ENCODE results near the gene HIVEP2.

The HIVEP2 gene

DNA sequence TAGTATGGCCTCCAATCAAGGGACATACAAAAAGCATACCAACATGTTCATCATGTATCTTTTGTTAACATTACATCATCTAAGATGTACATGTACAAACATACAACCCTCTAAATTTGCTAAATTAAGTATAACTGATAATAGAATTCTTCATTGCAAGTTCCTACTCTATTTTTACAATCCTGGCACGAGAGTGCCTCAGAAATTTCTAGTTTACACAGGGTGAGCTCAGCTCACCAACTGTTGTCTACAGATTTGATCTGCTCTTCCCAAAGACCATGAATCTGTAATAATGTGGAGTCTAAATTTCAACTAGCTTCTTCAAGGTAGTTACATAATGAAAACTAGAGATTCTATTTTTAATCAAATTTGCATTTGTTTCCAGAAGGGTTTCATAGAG lies 179.7 kb downstream of the HIVEP2 start:
- no peak for DNase-seq

DNA sequence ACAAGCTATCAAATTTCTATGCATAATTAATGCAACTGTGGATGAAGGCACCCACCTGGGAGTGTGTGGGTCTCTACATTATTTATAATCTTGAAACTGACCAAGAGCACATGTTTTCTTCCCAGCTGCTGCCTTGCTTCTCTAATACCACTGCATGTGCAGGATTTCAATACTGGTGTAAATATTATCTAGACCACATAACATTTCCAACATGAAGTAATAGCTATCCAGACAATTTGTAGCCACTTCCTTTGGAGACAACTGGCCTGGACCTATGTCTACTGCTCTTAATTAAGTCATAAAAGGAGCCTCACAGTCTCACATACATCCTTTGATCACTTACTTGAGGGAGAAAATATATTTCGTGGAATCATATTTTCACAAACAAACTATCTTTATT lies 180.7 kb downstream of the HIVEP2 start:
- no peak for DNase-seq

DNA sequence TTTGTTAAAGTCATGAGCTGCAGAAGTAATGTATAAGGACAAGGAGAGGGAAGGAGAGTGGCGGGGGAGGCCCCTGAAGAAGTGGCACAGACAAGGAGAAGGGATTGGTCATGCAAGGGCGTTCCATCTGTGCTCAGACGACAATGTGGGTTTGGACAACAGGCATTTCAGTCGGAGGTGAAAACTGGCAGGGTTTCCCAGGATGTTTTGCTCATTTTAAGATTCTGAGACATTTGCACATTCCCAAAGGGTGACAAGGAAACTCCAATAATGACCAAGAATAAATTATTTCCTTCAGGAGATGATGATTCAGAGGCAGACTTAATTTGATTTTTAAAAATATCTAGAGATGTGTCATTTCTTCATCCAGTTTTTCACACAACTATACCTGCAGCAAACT lies 181.8 kb downstream of the HIVEP2 start:
- no peak for DNase-seq

DNA sequence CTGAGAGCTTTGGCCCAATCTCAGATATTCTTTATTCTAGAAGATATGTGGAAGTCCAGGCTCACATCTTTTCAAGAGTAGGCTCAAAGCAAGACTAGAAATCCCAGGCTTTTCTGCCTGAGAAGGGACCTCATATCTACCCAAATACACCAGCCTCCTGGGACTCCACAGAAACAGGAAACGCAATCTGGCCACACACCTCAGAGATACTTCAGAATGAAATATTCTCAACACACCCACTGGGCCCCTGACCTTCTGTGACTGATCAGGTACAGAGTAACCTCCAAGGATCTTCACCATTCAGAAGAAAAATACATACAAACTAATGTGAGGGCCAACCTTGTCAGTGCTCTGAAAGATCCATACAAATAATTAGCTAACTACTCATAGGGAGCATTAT lies 183.2 kb downstream of the HIVEP2 start:
- no peak for DNase-seq

DNA sequence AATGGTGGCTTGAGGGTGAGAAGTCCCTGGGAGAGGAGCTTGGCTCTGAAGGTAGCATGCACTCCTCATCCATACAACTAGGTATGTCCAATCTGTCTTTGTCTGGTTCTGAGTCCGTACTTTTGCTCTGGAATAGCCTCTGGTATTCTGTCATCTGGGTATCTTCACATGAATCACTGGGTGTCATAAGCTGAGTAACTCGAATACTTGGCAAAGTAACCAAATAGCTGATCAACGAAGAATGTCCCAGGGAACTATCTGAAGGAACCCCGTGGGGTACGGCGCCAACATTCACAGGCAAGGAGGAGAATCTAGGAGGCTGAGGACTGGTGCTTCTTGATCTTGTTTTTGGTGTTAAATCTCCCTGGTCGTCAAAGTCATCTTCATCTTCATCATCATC lies 184.8 kb downstream of the HIVEP2 start:
- no peak for DNase-seq

DNA sequence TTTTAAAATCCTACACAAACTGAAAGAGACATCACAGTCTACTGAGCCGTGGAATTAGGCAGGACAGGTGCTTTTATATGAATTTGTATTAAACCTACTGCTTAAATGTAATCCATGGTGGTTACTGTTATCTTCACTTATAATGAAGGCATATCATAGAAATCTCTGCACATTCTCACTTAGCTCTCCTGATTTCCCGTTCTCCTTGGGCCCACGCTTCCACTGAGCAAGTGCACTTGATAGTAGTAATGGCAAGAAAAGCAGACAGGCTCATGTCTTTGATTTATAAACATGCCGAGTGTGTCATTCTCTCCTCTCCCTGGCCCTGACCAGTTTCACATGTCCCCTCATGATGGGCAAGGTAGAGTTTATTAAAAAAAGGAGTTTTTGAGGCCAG lies 186.3 kb downstream of the HIVEP2 start:
- DNase-seq = no peak

DNA sequence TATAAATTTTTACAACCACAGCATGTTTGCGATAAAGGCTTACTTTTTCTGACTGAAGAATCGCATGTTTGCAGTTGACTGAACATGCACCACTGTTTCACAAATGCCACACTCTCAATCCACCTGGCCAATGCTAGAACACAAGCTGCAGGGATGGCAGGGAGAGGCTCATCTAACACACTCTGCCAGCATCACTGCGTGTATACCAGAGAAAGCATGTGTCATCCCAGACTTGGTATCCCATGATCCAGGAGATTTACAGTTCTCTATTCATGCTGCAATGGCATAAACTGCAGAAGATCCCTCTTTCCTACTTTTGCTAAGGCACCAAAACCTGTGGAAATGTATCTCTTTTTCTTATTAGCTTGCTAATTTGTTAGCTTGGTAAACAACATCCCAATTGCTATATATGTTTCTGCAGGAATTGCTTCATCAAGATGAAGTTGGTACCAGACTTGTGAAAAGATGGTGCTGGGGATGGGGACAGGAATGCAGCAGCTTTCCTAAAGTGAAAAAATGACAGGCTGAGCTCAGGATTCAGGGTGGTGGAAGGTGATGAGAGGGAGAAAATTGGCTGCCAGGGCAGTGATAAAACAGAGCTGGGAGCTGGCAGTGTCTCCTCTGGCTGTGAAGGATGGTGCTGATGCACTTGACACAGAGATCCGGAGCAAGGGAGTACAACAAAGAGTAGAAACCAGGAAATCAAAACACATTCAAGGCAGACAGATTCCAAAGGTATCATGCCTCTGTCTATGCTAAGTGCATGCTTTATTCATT lies 186.9 kb downstream of the HIVEP2 start:
- no peak for DNase-seq

DNA sequence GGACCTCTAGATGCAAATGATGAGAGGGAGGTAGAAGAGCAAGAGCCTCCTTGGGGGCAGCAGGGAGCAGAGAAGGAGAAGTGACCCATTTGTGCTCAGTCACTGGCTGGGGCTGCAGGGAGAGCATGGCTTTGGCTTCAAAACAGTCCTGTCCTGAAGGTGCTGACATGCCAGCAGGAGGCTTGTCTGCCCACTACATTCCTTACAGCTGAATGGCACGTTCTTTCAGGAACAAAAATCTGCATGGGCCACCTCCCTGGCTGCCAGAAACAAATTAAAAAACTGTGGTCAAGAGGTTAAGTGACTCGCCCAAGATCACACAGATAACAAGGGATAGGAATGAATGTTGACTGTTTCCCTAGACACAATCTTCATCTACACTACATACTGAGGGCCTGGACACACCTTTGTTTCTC lies 188.8 kb downstream of the HIVEP2 start:
- DNase-seq = no peak

DNA sequence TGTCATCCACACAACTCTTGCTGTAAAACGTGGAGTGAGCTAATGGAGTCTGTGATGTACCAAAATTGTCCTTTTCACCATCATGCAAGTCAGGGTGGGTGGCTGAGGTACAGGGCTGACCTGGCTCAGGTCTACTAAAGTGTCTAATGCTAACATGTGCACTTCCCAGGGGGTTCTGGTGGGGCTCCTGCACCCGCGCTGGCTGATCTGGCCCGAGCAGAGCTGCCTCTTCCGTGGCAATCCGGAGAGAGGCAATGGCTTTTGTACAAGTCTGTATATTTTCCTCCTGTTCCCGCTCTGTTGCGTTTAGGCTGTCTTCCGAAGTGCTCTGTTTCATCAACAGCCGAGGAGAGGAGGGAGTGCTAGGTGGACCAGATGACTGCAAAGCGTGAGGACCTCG lies 191.8 kb downstream of the HIVEP2 start:
- DNase-seq = no peak

DNA sequence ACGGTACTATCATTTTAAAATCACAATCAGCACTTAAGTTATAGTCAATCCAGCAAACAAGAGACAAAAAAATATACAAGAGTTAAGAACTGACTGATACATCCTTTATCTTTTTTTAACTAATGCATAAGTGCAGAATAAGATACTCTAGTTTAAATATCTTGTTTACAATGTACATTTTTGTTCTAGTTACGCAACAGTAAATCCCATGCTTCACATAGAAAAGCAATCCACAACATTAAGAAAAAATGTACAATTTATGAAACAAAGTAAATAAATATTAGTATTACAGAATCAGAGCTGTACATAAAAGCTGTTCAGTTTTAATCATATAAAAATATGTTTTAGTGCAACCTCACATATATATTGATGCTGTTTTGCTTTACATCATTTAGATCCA lies 192.6 kb downstream of the HIVEP2 start:
- DNase-seq = no peak

DNA sequence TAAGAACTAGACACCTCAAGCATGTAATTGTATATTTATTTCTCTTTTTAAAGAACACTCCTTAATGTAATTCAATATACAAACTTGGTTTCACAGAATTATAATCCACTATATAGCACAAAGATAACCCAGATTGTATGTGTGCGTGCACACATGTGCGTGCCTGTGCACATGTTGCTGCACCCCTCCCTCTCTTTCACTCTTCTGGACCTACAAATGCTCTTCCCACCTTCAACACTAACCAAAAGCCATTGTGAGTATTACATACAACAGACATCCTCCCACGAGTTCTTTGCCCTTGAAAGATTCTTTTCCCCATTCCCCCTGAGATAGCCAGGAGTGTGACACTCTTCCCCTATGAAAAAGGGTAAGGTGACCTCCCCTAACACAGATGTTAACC lies 193.5 kb downstream of the HIVEP2 start:
- DNase-seq = no peak

DNA sequence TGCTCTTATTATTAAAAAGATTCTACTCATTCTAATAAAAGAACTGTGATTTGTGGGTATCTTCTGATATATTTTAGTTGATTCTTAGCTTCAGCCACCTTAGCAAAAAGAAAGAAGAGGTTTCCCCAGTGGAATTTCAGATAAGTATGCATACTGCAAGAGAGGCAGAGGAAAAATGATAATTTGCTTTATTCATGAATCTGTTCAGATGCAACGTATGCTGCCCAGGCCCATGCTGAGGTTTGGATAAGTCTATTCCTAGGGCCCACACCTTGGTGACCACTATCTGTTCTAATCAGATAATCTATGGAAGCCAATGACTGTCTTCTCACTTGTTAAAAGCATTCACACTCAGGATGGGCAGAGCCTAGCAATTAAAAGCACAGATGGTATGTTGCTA lies 194.0 kb downstream of the HIVEP2 start:
- DNase-seq = no peak

DNA sequence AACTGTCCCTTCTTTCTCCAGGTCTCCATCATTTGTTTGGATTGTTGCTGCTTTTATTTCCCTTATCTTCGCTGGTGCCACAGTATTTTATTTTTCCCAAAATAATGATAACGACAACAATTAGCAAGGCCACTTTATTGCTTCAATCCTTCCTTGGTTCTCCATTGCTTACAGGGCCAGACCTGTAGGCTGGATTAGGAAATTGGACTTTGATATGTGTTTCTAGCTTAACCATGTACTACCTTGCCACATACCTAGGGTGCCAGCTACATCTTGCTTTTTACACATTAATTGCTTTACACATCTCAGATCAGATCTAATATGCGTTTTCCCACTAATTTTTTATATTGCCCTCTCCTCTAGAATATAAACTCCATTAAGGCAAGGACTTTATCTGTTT lies 195.4 kb downstream of the HIVEP2 start:
- DNase-seq = no peak

DNA sequence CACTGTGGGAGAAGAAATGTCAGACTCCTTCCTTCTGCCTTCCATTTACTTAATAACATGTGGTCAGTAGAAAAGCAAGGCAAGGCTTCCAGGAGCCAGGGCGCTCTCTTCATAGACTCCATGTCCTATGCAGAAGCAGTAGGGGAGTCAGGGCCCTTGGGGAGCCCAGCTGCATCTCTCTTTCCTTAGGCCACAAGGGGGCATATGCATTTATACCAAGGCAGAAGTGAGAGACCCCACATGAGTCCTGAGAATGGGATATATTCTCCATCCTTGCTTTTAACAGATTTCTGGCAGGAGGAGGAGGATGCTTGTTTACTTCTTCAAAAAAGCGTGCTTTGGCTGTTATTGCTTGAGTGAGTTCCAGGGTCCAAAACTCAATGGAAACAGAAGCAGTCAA lies 198.5 kb downstream of the HIVEP2 start:
- DNase-seq = peak; percentile 52

DNA sequence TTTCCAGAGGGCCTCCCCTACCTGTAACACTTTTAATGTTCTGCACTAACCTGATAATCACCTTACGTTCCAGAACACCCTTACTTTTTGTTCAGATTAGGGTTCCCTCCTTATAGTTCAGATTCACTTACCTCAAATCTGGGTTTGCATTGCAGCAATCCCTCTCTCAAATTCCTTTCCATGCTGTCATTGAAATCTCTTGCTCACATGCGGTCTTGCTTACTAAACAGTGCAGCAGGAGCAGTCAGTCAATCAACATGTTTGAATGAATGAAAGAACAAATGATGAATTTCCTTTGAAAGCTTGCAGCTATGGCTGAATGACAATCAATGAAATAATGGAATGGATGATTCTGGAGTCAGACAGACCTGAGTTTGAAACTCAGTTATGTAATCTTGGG lies 200.1 kb downstream of the HIVEP2 start:
- no peak for DNase-seq

DNA sequence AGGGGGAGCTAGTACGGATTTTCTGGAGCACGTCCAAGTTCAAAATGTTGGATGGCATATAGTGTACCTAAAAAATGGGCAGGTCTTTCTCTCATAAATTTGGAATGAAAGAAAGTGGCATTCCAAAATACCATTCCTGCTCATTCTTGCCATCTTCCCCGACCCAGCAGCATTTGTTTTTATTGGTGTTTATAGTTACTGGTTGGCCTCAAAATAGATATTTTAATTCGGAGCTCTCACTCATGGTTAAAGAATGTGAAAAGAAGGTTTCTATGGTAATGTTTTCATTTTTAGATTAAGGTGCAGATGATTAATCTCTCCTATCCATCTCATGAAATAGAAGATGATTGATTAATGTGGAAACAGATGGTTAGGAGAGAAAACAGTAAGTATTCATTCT lies 204.5 kb downstream of the HIVEP2 start:
- DNase-seq = no peak

DNA sequence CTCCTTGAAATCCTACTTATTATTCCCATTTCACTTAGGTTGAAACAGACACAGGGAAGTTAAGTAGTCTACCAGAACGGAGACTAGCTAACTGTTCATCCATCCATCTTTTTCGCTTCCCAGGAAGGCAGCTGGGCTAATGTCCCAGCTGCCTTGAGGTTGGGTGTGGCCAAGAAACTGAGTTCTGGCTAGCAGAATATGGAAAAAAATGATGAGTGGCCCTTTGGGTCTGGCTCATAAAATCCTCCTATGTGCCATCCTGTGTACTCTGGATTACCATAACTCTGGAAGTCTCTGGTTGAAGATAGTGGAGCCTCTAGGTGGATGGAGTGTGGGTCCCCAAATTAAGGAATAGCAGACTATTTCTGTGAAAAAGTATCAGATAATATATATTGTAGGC lies 206.2 kb downstream of the HIVEP2 start:
- no peak for DNase-seq

DNA sequence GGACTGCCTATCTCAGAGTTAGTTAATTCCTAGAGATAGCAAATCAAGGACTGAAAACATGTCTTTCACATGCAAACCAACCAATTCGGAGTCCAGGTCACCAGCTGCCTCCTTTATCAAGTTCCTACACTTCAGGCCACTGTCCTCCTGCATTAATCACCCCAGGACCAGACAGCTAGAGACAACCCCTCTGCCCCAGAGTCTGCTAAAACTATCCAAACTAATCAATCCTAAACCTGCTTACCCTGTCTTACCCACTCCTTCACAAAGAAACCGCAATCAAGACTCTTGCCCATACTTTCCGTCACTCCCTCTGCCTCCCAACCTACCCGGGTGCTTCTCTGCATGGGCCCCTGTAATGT lies 207.0 kb downstream of the HIVEP2 start:
- DNase-seq = no peak

DNA sequence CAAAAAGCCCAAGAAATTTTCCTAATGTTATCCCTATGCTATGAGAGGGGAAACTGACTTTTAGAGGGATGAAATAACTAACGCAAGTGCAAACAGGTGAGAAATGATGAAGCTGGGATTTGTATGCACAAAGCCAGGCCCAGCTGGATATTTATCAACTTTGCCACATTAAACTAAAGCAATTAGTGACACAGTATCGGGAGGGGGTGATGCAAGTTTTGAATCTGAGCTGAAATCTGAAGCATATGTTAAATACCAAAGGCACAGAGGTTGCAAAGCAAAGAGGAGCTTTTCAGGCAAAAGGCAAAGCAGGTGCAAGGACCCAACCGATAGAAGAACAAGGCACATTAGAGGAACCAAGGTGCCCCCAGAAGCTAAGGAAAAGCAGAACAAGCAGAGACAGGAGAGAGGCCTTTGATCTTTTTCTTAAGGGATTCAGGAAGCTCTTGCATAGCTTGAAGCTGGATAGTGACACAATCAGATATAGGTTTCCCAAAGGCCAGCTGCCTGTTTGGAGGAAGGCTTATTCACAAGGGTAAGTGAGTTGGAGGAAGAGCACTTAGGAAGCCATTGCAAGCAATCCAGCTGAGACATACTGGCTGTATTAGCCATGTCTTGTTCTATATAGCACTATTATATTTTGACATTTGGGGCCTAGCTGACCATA lies 207.5 kb downstream of the HIVEP2 start:
- DNase-seq = no peak

DNA sequence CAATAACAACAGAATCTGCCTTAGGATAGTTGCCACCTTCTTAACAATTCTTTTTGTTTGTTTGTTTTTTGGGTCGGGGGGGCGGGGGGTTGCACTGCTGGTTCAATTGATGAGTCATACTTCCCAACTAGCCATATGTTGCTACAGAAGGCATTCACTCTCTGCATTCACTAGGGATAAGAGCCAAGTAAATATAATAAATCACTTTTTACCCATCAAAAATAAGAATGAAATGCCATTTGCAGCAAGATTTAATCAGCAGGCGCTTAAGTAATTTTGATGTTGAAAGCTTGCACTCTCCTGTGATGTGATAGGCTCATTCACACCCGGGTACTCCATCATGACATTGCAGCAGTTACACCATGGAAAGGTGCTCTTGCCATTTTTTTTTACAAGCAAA lies 209.8 kb downstream of the HIVEP2 start:
- no peak for DNase-seq

DNA sequence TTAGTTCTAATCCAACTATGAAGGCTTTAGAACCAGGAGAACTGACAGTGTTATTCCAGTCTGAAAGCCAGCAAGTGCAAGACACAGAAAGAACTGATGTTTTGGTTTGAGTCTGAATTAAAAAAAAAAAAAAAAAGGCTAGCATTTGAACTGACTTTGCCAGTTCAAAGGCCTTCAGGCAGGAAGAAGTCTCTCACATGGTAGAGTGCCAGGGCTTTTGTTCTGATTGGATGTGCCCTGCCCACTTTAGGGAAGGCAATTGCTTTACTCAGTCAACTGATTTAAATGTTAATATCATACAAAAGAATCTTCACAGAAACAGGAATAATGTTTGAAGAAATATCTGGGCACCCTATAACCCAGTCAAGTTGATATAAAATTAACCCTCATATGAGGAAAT lies 212.2 kb downstream of the HIVEP2 start:
- DNase-seq = peak; percentile 19

DNA sequence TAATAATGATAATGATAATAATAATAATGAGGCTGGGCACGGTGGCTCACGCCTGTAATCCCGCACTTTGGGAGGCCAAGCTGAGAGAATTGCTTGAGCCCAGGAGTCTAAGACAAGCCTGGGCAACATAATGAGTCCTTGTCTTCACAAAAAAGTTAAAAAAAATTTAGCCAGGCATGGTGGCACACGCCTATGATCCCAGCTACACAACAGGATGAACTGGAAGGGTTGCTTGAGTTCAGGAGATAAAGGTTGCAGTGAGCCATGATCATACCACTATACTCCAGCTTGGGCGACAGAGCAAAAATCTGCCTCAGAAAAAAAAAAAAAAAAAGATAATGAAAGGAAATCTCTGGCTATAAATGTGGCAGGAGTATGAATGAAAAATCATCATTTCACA lies 213.4 kb downstream of the HIVEP2 start:
- DNase-seq = no peak

DNA sequence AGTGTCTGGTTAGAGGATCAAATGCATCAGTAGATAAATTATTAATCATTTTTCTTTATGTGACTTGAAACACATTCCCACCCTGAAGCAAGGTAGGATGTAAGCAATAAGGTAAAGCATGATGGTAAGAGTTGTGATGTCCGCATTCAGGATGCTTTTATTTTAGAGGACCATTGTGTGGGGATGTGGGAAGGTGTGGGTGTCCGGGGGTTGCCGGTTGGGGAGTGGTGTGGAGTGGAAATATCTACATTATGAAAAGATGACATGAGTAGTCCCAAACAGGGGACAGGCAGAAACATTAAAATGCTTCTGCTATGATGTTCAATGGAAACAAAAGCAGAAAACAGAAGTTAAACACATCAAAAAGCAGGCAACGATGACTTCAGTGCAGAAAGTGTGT lies 215.4 kb downstream of the HIVEP2 start:
- DNase-seq = no peak

DNA sequence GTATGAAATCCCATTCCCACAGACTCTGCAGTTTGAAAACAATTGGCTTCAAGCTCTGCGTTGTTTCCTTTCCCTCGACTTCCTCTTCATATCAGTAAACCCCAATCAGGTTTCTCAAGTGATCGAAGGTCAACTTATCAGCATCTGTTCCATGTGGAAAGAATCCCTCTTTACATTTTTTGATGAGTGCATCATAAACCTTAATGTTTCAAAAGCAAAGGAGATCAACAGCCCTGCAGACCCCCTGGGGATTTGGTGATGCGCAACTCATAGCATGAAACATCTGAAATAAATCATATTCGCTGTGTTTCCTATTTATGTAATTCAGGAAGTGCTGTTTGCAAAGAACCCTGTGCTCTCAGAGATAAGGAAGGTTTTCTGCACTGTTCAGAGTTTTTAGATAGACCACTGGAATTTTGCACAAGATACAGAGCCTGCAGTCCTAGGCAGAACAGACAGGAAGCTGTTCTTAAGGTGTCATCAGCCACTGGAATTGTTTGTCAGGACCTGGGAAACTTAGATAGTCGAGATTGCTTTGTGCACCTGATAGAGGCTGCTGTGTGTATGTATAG lies 216.0 kb downstream of the HIVEP2 start:
- no peak for DNase-seq

DNA sequence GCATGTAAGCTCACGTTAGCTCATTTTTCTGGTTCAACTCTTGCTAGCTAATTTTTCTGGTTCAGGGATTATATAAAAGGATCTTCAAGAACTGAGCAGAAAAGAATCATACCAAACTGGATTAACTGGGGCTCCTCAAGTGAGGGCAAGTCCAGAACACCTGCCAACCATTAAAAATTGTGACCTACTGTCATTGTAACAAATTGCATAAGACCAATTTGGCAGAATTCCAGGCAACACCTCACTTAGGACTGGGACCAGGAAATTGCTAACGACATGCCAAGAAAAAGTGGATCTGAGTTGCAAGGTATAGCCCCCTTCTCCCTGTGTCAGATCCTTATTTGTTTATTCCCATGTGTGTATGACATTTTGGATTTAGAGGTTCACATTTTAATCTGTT lies 216.6 kb downstream of the HIVEP2 start:
- DNase-seq = no peak

Measured in CD4-positive, alpha-beta T cell treated with Interleukin-17A for 4 hours (primary cell).